SKM-1 treated with dmso at 0.1 percent for 144 hours (cell line): Measurements from ENCODE around the gene PLA2G7.
"Not testable (repeated sequence)": the region's sequence is repeated elsewhere in the genome, so short reads cannot be mapped to it uniquely, and the experiment has no call there.

Source experiments
- DNase-seq: peaks from one replicate; lab custom pipeline; 2025; ENCODE audit not compliant: unreplicated experiment; lab: John Stamatoyannopoulos, UW

PLA2G7 gene

DNA sequence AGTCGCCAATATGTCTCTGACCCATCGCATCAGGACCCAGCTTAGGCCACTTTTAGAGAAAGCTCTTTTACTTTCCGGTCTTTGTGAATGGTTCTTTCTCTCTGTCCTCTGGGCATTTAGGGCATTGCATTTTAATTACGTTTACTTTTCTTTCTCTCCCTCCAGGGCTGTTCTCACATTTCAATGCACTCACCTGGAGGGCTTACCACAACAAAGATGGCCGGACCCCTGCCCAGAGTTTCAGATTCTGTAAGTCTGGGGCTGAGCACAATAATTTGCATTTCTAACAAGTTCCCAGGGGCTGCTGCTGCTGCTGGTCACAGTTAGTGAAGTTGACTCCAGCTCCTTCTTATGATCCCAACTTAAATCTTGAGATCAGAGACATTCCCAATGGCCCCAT lies 14.6 kb upstream of the PLA2G7 start:
- no peak for DNase-seq

DNA sequence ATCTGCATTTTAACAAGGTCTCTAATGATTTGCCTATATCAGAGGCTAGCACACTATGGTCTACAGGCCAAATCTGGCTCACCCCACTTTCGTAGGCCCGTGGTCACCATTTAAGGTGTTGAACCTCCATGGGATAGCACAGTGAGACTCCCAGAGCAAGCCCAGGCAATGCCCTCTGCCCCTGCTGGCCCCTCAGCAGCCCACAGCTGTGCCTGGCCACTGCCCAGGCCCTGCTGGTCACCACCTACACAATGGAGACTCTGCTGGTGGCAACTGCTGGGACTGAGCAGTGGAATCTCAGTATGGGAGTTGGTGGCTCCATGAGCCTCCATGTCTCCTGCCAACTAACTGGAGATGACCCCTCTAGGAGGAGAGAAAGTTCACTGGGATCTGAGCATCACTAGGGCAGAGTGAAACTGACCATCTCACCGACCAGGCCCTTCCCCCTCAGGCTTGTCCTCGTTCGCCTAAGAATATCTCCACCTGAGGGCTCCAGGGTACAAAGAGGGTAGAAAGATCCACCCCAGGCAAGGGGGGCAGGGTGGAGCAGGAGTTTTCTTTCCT lies 13.8 kb upstream of the PLA2G7 start:
- no peak for DNase-seq

DNA sequence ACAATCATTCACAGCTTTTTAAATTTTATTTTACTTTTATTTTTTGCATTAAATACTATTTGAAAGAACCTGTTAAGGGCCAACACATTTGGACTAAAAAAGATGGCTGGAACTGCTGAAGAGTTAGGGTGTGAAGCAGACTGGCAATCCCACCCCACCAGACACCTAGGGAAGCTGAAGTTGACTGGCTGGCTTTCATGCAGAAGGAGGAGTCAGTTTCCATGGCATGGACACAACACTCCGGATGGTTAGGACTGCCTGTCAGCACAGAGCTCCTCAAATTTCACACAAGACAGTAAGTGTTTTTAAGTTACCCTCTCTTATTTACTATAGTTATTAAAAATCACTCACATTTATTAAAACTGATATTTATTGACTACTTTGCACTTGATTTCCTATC lies 11.5 kb upstream of the PLA2G7 start, which contains the start of gene ANKRD66:
Gene ANKRD66 (plus strand): TSS at position 238 of the 400 bp plus-strand sequence. CDS start 5,016 bp downstream, outside the sequence.
- no peak for DNase-seq

DNA sequence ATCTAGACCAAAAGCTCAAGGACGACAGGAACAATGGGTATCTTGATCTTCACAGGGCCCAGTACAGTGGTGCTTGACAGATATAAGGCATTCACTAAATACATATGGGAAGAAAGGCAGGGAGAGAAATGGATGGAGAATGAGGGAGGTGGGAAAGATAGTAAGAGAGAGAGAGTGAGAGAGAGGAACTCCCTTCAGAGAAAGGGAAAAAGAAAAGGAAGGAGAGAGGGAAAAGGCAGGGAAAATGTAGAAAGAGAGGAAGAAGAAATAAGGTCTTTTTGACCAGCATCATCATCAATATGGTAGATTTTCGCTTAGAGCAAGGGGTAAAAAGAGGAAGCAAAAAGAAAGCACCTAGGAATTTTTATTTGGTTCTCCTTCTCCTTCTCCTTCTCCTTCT lies 10.8 kb upstream of the PLA2G7 start:
- no peak for DNase-seq

DNA sequence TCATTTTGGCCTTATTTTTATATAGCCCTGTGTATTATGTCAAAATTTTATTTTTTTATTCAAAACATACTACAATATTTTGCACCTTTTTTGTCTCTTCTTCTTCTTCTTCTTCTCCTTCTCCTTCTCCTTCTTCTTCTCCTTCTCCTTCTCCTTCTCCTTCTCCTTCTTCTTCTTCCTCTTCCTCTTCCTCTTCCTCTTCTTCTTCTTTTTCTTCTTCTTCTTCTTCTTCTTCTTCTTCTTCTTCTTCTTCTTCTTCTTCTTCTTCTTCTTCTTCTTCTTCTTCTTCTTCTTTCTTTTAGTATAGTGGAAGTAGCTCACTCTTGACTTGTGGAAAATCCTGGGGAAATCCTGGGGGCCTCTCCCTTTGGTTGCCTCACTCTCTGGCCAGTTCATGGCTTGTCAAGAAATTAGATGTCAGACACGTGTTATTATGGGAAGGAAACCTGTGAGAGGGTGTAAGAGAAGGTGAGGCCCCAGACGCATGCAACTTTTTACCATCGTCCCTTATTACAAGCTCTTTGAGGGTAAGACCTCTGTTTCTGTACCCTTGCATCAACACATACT lies 9.1 kb upstream of the PLA2G7 start:
- DNase-seq = not testable (repeated sequence)

DNA sequence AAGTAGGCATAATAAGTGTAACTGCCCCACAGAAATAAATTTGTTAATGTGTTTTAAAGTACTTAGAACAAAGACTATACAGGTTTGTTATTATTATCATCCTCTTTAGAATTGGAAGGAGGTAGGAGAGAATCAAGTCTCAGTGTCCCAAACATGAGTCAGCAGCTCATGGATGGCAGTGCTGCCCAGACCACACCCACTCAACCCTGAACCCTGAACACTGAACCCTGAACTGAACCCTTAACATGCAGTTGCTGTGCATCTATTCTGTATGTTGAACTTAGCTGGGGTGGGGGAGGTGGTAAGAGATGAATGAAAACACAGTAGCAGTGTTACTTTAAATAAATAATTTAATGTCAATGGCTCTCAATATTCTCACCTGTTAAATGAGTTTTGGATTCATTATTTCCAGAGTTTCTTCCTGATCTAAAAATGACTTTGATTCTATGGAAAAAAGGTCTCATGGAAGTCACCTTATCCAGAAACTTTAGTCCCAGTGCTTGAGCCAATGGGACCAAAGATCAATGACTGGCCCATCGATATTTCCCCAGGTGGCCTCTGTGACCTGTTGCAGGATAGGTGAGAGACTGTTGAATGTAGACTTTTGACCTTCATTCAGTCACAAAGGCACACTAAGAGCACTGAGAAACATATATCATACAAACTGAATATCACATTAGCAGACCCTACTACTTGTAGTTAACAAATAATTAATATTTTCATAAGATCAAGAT lies 8.4 kb upstream of the PLA2G7 start:
- DNase-seq = no peak

DNA sequence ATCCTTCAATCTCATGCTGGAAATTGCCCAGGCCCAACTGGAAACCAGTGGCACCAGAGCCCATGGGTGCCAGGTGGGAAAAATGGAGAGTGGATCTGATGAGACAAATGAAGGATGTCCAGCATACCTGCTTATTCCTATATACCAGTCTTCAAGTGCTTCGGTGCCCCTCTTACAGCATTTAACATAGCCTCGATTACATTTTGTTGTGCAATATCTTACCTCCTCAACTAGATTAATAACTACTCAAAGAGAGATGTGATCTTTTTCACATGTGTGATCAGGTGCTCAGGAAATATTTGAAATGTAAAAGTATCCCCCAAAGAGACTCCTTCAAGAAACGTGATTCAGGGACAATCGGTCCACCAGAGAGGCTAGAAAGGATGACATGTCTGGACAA lies 6.7 kb upstream of the PLA2G7 start:
- no peak for DNase-seq

DNA sequence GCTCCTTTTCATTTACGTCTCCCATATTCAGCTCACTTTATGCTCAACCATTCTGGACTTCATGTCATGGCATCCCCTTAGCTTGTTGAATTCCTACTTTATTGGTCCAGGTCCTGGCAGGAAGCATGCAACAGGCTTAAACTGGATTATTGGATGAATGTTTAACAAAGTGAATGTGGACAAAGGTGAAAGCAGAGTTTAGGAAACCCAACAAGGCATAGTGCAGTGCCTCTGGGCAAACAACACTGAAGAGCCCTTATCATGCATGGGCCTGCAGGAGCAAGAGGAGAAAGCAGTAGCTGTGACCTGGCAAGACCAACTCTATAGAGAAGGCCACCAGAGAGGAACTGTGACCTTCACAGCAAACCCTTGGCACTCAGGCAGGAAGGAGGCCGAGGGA lies 6.3 kb upstream of the PLA2G7 start:
- no peak for DNase-seq

DNA sequence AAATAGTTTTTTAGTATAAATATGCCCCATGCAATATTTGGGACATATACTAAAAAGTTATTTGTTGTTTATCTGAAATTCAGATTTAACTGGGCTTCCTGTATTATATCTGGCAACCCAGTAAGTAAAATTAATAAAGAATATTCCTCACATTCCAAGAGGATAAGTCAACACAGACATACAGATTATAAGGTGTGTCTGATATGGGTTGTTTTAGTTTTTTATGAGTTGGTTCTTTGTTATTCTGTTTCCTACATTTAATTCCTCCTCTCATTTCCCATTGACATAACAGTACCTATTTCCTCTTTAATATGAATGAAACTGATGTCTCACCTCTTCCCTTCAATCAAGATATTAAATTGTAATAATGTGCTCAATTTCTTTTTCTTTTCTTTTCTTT lies 1.7 kb upstream of the PLA2G7 start:
- no peak for DNase-seq

DNA sequence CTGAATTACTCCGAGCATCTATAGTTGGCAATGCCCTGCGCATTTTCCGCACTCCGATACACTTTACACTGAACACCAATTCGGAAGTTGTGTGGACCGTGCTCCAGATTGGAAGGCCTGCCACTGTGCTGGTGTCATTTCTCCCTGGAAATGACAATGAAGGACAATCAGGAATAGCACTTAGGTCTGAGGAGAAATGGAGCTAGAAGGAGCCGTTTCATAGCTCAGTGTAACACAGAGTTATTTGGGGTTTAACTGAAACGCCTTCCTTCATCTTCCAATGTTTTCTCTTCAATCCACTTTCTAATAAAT lies 501 bp upstream of the PLA2G7 start:
- no peak for DNase-seq

DNA sequence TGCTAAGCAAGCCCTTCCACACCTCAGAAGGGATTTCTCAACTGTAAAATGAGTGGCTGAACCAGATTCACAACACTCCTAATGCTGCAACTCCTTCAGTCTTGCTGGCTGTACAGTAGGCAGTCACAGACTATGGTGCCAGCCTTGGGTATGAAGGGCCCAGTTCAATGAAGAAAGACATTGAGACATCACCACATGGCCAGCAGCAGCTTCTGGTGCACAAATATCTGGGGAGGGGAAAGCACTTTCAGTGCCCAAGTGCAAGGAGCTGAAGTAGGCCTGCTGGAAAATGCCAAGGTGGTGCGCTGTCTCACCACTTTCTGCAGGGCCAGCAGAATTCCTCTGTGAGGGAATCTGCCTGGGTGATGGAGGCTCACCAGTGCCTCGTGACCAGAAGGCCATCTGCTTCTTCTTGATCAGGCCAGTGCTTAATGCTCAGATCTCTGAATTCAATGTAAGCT lies 1.8 kb downstream of the PLA2G7 start:
- no peak for DNase-seq

DNA sequence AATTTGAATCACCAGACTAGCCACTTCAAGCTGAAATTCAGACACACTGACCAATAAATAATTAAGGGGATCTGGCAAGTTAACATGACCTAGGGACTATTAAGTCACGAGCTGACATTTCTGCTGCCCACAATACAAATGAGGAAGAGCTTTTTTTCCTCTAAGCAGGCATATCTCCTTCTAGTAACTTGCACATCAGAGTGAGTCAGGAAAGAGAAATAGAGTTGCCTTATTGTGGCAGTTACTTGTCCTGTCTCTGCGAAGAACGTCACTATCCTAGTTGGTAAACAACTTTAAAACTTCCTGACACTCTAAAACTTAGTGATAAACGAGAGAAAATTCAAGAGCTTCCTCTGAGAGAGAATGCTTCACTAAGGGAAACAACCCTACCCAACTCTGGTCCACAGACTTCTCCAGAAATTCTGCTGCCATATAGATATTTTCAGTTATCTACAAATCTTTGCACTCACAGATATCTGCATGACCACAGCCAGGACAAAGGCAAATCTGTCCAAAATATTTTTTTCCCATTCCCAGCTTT lies 4.2 kb downstream of the PLA2G7 start:
- peak; percentile 36 for DNase-seq

DNA sequence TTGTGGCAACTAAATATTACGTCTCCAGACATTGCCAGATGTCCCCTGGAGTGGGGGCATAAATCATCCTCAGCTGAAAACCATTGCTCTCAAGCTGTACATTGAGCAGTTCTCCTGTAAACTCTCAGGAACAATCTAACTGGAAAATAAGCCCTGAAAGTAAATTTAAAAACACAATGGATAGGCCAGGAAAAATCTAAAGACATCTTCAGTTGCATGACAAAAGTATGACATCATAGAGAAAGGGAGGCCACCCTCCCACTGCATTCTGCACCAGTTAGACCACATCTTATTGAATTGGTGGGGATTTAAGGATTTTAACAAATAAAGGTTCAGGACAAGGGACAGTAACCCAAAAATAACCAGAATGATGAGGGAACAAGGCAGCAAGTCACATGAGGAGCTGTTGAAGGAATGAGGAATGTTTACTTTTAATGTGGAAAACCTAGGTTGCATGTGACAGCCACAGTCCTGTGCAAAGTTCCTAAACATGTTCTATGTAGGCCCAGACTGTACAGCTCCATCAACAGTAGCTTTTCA lies 5.3 kb downstream of the PLA2G7 start:
- no peak for DNase-seq

DNA sequence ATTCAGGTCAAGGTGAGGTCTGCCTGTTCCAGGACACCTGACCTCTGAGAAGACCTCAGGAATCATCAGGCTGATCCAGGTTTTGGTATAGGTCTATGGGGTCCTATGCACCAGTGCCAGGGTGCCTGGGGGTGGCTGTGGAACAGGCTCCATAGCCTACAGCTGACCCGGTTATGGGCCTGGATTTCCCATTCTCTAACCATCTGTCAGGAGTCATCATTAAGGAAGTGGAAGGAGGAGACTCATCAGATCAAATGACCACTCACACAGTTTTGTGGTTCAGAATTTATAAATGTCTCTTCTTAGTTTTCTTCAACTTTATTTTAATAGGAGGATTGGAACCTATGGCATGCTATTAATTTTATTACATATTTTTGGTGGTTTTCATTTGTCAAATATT lies 14.8 kb downstream of the PLA2G7 start:
- DNase-seq = no peak

DNA sequence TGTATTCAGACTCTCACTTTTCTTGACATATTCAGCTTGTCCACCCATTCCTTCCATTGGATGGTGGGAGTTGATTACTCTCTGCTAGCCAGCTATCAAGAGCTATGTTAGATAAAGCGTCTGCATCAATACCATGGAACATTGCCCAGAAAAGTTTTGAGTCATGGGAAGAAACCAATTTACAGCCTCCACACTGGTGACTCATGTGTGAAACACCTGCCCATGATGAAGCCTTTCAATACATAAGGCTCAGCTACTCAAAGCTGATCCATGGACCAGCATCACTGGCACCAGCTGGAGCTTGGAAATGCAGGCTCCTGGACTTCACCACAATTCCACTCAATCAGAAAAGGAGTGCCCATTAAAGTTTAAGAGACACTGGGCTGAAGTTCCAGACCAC lies 16.1 kb downstream of the PLA2G7 start:
- DNase-seq = no peak

DNA sequence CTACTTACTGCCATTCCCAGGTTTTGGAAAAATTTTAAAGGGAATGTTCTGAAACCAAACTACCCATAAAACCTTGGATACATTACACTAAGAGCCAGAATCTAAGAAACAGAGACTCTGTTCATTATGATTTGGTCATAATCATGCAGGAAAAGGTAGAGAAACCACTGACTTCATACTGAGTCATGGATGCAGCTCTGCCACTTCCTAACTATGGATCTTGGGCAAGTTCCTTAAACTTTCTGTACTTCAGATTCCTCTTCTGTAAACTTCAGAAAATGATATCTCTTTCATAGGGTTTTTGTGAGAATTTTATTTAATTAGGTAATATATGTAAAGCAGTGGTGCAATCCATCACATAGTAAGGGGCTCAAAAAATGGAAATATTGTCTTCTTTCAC lies 20.0 kb downstream of the PLA2G7 start:
- peak; percentile 12 for DNase-seq

DNA sequence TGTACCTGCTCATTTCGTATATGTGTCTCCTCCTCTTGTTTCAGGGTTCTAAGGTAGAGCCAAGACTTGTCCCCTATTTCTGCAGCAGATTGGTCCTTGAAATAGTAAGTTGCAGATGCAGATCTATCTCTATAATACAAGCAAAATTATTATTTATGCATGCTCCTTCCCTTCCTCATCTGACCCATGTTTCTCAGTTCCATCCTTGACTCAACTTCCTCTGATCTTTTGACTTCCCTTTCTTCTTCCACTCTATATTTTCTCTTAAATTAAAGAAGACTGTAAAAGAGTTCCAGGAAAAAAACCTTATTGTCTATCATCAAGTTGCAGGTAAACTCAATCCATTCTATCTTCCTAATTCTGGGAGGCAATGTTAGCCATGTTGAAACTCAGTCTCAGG lies 23.7 kb downstream of the PLA2G7 start:
- no peak for DNase-seq

DNA sequence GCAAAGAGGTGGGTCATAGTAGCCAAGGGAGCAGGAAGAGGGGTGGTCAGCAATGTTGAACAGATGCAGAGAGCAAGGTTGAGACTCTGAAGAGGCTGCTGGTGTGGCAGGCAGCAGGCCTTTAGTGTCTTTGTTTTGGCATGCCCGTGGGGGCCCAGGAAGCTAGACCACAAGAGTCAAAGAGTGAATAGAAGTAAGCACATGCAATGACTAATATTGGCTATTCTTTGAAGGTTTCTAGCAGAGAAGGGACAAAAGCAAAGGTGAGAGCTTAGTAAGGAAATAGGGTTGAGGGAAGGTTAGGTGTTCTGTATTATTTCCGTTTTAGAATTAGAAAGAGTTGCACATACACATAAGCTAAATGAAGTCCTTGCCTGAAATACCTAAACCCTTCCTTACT lies 28.7 kb downstream of the PLA2G7 start:
- no peak for DNase-seq

DNA sequence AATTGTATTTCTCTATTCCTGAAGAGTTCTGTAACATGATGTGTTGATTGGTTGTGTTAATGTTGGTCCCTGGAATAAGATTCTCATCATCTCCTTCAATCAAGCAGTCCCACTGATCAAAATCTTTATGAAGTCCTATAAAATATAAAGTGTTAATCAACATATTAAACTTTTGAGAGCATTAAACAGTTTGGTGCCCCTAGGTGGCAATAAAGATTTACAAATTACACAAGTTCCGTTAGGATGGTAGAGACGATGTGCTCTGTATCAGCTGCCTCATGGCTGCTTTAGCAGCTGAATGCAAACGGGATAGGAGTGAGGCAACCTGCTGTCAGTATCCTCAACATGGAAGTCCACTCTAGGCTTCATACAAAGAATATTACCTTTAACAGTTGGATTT lies 30.6 kb downstream of the PLA2G7 start:
- no peak for DNase-seq

DNA sequence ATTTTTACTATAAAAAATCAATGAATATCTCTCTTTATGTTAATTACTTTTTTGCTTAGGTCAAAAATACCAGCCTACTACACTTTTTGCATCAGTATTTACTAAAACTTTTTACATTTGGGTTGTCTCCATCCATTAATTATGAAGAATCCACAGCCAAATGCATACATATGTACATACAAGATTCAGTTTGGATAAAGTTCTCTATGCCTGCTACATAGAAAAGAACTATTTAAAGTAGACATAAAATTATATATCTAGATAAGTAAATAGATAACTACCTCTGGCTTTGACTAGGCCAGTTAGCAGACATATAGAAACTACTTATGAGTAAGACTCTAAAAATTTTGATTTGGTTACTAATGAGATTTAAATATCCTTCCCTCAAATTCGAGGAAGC lies 35.2 kb downstream of the PLA2G7 start:
- no peak for DNase-seq

DNA sequence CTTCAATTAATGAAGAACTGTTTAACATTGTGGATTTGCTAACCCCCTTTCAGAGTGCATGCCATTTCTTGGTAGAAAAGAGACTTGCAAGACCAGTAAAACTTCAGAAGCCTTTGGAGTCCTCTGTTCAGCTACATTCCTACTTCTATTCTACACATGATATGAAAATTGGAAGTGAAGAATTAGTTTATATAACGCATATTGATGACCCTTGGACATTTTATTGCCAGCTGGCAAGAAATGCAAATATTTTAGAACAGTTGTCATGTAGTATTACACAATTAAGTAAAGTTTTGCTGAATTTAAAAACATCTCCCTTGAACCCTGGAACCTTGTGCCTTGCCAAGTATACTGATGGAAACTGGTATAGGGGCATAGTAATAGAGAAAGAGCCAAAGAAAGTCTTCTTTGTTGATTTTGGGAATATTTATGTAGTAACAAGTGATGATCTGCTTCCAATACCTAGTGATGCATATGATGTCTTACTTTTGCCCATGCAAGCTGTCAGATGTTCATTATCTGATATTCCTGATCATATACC lies 44.2 kb downstream of the PLA2G7 start:
- no peak for DNase-seq
